Fibroblast of villous mesenchyme (primary cell): ENCODE data around the gene RABL2A. TPM values are rescaled to one million over a fixed set of nuclear protein-coding genes. Genes with fewer than 3 reads are reported as not detected.
A peak's percentile ranks its signal among the peaks of the same experiment; 100 is the strongest.
"Not testable (repeated sequence)": the region's sequence is repeated elsewhere in the genome, so short reads cannot be mapped to it uniquely, and the experiment has no call there.

Source experiments
- DNase-seq: peaks from one replicate; pipeline ENCODE4 v3.0.0-alpha.2; 2010; ENCODE audit warnings: low read depth
- H3K4me3 ChIP-seq: 2 replicates; pipeline ENCODE4 v1.5.1; 2011; ENCODE audit warnings: low read depth, mild to moderate bottlenecking, low read length
- total RNA-seq: library from RNA; depleted of rRNA; stranded (reverse); fragments of >200 nt; gene quantifications from 2 replicates; pipeline ENCODE4 v1.2.3, GENCODE V29; 2012
- TF ChIP-seq, protein P1 (sequence below): IDR thresholded peaks from 2 replicates; pipeline ENCODE4 v1.5.1; 2012; ENCODE audit warnings: low read depth, mild to moderate bottlenecking, low read length; ENCODE audit not compliant: insufficient read depth

The RABL2A gene
- total RNA-seq, 1 donor: 7.8 TPM

DNA sequence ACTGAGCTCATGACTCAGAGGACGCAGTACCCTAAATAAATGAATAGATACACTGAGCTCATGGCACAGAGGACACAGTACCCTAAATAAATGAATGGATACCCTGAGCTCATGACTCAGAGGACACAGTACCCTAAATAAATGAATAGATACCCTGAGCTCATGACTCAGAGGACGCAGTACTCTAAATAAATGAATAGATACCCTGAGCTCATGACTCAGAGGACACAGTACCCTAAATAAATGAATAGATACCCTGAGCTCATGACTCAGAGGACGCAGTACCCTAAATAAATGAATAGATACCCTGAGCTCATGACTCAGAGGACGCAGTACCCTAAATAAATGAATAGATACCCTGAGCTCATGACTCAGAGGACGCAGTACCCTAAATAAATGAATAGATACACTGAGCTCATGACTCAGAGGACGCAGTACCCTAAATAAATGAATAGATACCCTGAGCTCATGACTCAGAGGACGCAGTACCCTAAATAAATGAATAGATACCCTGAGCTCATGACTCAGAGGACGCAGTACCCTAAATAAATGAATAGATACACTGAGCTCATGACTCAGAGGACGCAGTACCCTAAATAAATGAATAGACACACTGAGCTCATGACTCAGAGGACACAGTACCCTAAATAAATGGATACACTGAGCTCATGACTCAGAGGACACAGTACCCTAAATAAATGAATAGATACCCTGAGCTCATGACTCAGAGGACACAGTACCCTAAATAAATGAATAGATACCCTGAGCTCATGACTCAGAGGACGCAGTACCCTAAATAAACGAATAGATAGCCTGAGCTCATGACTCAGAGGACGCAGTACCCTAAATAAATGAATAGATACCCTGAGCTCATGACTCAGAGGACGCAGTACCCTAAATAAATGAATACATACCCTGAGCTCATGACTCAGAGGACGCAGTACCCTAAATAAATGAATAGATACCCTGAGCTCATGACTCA, 24.1 kb downstream of the RABL2A start:
- DNase-seq, H3K4me3 ChIP-seq: not testable (repeated sequence)

DNA sequence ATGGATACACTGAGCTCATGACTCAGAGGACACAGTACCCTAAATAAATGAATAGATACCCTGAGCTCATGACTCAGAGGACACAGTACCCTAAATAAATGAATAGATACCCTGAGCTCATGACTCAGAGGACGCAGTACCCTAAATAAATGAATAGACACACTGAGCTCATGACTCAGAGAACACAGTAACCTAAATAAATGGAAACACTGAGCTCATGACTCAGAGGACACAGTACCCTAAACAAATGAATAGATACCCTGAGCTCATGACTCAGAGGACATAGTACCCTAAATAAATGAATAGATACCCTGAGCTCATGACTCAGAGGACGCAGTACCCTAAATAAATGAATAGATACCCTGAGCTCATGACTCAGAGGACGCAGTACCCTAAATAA, 25.5 kb downstream of the RABL2A start:
- not testable (repeated sequence) for DNase-seq, H3K4me3 ChIP-seq

DNA sequence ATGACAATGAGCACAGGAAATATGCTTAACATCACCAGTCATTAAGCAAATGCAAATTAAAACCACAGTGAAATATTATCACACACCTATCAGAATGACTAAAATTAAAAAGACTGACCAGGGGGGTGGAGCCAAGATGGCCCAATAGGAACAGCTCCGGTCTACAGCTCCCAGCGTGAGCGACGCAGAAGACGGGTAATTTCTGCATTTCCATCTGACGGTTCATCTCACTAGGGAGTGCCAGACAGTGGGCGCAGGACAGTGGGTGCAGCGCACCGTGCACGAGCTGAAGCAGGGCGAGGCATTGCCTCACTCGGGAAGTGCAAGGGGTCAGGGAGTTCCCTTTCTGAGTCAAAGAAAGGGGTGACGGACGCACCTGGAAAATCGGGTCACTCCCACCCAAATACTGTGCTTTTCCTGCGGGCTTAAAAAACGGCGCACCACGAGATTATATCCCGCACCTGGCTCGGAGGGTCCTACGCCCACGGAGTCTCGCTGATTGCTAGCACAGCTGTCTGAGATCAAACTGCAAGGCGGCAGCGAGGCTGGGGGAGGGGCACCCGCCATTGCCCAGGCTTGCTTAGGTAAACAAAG, 29.1 kb downstream of the RABL2A start:
- not testable (repeated sequence) for DNase-seq

DNA sequence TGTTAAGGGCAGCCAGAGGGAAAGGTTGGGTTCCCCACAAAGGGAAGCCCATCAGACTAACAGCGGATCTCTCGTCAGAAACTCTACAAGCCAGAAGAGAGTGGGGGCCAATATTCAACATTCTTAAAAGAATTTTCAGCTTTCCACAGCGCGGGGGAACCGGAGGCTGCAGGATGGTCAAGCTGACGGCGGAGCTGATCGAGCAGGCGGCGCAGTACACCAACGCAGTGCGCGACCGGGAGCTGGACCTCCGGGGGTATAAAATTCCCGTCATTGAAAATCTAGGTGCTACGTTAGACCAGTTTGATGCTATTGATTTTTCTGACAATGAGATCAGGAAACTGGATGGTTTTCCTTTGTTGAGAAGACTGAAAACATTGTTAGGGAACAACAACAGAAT, 30.7 kb downstream of the RABL2A start:
- H3K4me3 ChIP-seq, DNase-seq: not testable (repeated sequence)

More for the DNA sequence above, 29.1 kb downstream of the RABL2A start:
- peak overlapping the region; percentile 37 for H3K4me3 ChIP-seq

DNA sequence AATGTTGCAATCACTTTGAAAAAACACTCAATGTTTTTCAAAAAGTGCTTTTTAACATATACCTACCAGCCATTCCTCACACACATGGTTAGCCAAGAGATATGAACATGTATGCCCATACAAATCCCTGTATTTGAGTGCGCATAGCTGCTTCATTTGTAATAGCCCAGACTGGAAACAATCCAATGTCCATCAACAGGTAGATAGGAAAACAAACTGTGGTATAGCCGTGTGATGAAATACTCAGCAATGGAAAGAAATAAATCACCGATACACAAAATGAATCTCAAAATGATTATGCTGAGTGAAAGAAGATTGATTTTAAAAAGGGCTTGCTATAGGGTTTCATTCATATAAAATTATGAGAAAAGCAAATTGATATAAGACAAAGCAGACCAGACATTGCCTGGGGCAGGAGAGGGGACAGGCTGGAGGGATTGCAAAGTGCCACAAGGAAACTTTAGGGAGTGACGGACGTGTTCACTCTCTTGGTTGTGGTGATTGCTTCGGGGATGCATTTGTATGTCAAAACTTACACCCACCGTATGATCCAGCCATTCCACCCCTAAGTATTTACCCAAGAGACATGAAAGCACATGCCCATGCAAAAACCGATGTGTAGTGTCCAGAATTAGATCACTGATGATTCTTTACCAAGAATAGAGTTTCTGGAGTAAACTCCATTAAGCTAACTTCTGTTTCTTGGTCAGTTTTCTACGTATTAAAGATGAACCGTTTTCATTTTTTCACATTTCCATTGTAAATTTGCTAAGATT, 36.4 kb downstream of the RABL2A start:
- DNase-seq, H3K4me3 ChIP-seq: not testable (repeated sequence)

DNA sequence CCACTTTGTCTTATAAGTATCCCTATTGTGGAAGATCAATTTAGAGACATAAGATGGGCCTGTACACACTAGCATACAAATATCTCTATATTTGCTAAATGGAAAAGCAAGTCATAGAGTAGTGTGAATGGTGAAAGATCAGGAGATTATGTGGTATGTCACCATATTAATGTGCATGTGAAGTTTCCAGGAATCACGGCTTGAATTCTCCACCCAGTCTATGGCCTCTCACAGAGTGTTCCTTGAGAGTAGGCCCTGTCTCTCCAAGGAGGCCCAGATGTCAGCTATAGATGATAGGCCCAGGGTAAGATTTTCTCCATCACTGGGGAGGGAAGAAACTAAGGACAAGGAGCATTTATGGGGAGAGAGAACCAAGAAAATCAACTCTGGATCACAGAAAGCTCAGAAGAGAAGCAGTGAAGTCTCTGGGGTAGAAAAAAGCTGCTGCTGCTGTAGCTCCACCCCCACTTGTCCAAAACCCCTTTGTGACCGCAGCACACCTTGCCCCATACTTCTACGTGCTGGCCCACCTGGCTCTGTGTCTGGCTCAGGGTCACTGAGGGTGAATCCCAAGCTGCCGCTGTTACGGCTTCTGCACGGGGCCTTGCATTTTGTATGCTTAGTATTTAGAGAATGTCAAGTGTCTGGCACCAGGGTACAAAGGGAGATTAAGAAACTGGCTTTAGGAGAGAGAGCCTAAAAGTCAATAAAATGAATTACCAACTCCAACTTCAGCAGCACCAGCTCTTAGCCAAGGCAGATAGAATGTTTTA, 37.9 kb downstream of the RABL2A start:
- not testable (repeated sequence) for DNase-seq, H3K4me3 ChIP-seq

DNA sequence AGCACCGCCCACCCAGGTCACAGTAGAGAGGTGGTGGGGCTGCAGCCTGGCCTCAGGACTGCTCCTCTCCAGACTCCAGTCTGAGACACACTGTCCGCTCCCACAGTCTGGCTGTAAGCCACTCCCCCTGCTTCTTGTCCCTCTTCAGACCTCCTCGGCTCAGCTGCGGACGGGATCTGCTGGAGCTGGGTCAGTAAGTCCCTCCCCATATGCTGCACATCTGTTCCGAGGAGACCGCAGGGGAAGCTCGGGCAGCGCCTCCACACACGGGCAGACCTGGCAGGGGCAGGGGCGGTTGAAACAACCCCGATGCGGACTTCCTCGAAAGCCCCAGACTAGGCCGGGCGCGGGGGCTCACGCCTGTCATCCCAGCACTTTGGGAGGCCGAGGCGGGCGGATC, 41.9 kb downstream of the RABL2A start:
- peak; percentile 59 for DNase-seq
- not testable (repeated sequence) for H3K4me3 ChIP-seq

DNA sequence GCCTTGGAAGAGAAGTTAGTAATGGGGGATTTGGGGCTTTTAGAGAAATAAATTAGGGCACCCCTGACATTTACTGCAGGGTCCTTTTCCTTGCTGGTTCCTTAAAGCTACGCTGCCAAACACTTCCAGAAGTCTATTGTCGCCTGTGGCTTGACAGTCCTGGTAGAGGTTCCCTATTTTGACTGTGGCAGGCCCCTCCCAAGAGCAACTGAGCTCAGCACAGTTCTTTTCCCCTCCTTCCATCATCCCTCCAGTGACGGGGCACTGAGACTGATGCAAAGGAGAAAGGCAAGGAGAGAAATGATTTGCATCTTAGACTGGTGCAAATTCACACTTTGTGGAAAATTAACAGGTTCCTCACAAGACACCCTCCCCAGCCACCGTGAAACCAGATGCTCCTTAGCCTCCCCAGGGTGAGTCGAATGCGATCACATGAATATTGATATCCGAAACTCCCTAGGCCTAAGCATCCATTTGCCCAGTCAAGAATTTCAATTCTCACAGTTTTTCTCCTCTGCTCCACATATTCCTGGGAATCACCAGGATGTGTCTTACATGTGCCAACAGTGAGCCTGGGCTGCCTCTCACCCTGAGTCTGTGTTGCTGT, 45.4 kb downstream of the RABL2A start:
- DNase-seq: no peak
- H3K4me3 ChIP-seq: no peak overlapping the region
- TF ChIP-seq, protein P1, sequence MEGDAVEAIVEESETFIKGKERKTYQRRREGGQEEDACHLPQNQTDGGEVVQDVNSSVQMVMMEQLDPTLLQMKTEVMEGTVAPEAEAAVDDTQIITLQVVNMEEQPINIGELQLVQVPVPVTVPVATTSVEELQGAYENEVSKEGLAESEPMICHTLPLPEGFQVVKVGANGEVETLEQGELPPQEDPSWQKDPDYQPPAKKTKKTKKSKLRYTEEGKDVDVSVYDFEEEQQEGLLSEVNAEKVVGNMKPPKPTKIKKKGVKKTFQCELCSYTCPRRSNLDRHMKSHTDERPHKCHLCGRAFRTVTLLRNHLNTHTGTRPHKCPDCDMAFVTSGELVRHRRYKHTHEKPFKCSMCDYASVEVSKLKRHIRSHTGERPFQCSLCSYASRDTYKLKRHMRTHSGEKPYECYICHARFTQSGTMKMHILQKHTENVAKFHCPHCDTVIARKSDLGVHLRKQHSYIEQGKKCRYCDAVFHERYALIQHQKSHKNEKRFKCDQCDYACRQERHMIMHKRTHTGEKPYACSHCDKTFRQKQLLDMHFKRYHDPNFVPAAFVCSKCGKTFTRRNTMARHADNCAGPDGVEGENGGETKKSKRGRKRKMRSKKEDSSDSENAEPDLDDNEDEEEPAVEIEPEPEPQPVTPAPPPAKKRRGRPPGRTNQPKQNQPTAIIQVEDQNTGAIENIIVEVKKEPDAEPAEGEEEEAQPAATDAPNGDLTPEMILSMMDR: no peak

DNA sequence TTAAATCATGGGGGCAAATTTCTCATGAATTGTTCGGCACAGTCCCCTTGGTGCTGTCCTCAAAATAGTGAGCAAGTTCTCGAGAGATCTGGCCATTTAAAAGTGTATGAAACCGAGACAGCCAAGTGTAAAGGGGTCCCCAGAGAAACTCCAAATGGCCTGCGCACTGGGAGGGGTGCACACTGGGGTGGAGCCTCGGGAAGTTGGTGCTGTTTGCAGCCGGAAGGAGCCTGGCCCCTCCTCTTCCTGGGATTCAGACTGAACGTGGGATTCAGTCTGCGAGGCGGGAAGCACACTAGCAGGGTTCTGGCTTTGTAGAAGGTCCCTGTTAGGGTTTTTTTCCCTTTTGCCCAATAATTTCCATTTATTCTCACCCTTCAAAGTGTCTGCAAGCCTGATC, 48.8 kb downstream of the RABL2A start:
- TF ChIP-seq, protein P1: no peak
- DNase-seq: no peak
- H3K4me3 ChIP-seq: no peak overlapping the region

DNA sequence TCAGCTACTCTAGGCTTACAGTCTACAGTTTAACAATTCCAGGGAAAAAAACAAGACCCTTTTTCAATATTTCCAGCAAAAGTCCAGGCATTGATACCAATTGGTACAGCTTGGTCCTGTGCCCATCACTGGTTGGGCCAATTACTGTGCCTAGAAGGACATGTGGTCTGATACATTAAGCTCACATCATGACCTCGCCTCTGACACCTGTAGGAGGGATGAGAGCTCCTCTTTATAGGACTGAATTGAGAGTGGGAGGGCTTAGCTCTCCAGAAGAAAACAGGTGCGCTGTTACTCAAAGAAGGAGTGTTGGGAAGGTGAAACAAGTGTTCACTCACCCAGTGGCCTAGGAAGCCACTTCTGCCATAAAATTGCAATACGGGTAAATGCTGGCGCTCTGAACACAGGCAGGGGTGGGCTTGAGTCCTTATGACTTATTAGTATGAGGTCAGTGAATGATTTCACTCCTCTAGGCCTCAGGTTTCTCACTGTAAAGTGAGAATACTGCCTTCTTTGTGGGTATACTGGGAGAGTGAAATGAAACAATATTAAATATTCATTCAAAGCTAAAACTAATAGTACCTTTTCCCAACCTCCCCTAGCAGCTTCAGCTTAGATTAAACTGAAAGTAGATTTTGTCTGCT, 49.7 kb downstream of the RABL2A start:
- TF ChIP-seq, protein P1: no peak
- DNase-seq: no peak
- H3K4me3 ChIP-seq: no peak overlapping the region
